Common myeloid progenitor, CD34-positive (primary cell): ENCODE results near the gene GID8.

Experiments
- CTCF ChIA-PET: fragments of 350-600 bp; sonication (Branson Sonifier 250); formaldehyde crosslinking; loops from one replicate; lab custom pipeline; 2021; ENCODE audit warnings: antibody characterized with exemption; lab: Charles Lee
- POLR2A ChIA-PET: fragments of 350-600 bp; sonication (Branson Sonifier 250); formaldehyde crosslinking; loops from one replicate; lab custom pipeline; 2021; ENCODE audit warnings: antibody characterized with exemption; lab: Charles Lee
- DNase-seq, 3 donors: peaks; one replicate each; pipeline versions ENCODE4 v3.0.0 to v3.0.0-alpha.2; 2013
- H3K27ac ChIP-seq, 2 experiments: 1 replicate in 1 of 2; 2 replicates in 1 of 2; pipeline ENCODE4 v1.7.0; 2013; ENCODE audit warnings: inconsistent platforms in 2 of 2, low read length in 2 of 2, mild to moderate bottlenecking in 2 of 2, low read depth in 1 of 2, moderate library complexity in 1 of 2; ENCODE audit not compliant: severe bottlenecking in 2 of 2, insufficient read depth in 1 of 2, poor library complexity in 1 of 2
- H3K27me3 ChIP-seq, 5 experiments: replicated peaks in 2 of 5; 1 replicate in 3 of 5; 2 replicates in 2 of 5; pipeline versions ENCODE4 v1.6.1 to v1.7.0; 2013; ENCODE audit warnings: low read length in 4 of 5, mild to moderate bottlenecking in 2 of 5, moderate library complexity in 2 of 5, inconsistent platforms in 1 of 5; ENCODE audit not compliant: insufficient read depth in 5 of 5, control insufficient read depth in 4 of 5
- H3K36me3 ChIP-seq, 4 experiments: 1 replicate in 2 of 4; 2 replicates in 2 of 4; pipeline versions ENCODE4 v1.6.1 to v1.7.0; 2013; ENCODE audit warnings: low read length in 3 of 4, control low read depth in 1 of 4, mild to moderate bottlenecking in 1 of 4; ENCODE audit not compliant: control insufficient read depth in 4 of 4, insufficient read depth in 4 of 4
- H3K4me1 ChIP-seq, 4 experiments: 1 replicate in 3 of 4; 2 replicates in 1 of 4; pipeline versions ENCODE4 v1.6.1 to v1.7.1; 2013; ENCODE audit warnings: low read length in 3 of 4, mild to moderate bottlenecking in 3 of 4, control low read depth in 1 of 4, inconsistent platforms in 1 of 4, moderate library complexity in 1 of 4; ENCODE audit not compliant: control insufficient read depth in 4 of 4, insufficient read depth in 4 of 4; ENCODE audit errors: control extremely low read depth in 1 of 4
- H3K4me3 ChIP-seq, 7 experiments: 1 replicate in 4 of 7; 2 replicates in 3 of 7; pipeline versions ENCODE4 v1.5.1 to v1.7.0; 2013; ENCODE audit warnings: mild to moderate bottlenecking in 7 of 7, low read length in 6 of 7, moderate library complexity in 6 of 7, inconsistent platforms in 2 of 7, low read depth in 2 of 7, control low read depth in 1 of 7; ENCODE audit not compliant: insufficient read depth in 4 of 7, control insufficient read depth in 1 of 7; ENCODE audit errors: extremely low read depth in 1 of 7
- H3K9me3 ChIP-seq, 5 experiments: 1 replicate in 4 of 5; 2 replicates in 1 of 5; pipeline versions ENCODE4 v1.6.1 to v1.7.1; 2013; ENCODE audit warnings: low read length in 4 of 5, mild to moderate bottlenecking in 2 of 5, inconsistent platforms in 1 of 5, low read depth in 1 of 5, moderate library complexity in 1 of 5; ENCODE audit not compliant: control insufficient read depth in 4 of 5, insufficient read depth in 2 of 5; ENCODE audit errors: control extremely low read depth in 1 of 5
- WGBS: methylation state at CpG from one replicate; pipeline ENCODE4 v1.1.5; 2013; ENCODE audit not compliant: insufficient coverage; 5-methylcytosine and 5-hydroxymethylcytosine counted together

GID8 gene

DNA sequence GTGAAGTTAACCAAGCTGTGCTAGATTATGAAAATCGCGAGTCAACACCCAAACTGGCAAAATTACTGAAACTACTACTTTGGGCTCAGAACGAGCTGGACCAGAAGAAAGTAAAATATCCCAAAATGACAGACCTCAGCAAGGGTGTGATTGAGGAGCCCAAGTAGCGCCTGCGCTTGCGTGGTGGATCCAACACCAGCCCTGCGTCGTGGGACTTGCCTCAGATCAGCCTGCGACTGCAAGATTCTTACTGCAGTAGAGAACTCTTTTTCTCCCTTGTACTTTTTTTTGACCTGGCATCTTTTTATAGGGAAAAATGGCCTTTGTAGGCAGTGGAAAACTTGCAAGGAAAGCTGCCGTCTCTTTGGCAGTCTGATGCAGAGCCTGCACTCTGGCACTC, 6.8 kb downstream of the GID8 start:
- CTCF ChIA-PET: interaction anchor here (2.3 kb wide), 1 partner anchor 10 kb away, joined by 6 read pairs; no protein-coding TSS in a partner anchor
- DNase-seq: no peak
- Histone ChIP-seq H3K9me3 (peaks cover 0 to 8% (median 4%) of the 10 kb centered on the region in 5 experiments), H3K36me3 (peaks cover 29 to 87% (median 76%) of the 10 kb centered on the region in 4 experiments), H3K27ac (no peak overlapping the region), H3K4me3 (no peak overlapping the region), H3K27me3 (no peaks in the 10 kb centered on the region), H3K4me1 (peaks cover 0 to 4% (median 2%) of the 10 kb centered on the region in 4 experiments)
- WGBS: 95% methylated on average over 10 of the region's 10 CpGs
- POLR2A ChIA-PET: no interaction called here

DNA sequence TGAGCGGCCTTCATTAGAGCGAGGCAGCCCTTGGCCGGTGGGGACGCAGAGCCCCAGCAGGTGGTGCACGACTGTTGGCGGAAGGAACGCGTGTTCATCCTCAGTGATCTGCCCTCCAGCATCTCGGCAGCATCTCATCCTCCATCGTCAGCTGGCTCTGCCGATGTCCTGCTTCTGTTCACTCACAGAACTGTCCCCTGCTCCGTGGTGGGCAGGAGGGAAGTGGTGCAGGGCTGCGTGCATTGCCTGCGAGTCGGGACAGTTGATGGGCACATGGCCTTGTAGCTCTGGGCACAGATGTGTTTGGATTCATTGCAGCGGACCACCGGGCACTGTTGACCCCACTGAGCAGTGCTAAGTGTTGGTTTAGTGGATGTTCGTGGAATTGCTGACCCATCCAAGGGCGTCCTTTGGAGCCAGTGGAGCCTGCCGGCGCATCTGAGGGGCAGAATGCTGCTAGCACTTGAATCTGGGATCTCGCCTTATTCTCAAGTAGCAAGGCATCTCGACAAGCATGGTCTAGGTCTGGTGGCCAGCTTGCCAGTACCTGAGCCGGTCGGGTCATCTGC, 7.9 kb downstream of the GID8 start:
- ChIA-PET CTCF (interaction anchor here (2.3 kb wide), 1 partner anchor 11 kb away, joined by 6 read pairs; no protein-coding TSS in a partner anchor), POLR2A (no interaction called here)
- peaks cover 28 to 90% (median 81%) of the 10 kb centered on the region in 4 experiments for H3K36me3 ChIP-seq
- 96% methylated on average over 25 of the region's 25 CpGs for WGBS
- H3K27ac ChIP-seq: no peak overlapping the region
- no peak for DNase-seq
- peaks cover 0 to under 1% (median 0%) of the 10 kb centered on the region in 4 experiments for H3K4me1 ChIP-seq
- no peaks in the 10 kb centered on the region for H3K27me3 ChIP-seq
- no peak overlapping the region for H3K4me3 ChIP-seq
- H3K9me3 ChIP-seq: peaks cover 0 to 9% (median 4%) of the 10 kb centered on the region in 5 experiments

DNA sequence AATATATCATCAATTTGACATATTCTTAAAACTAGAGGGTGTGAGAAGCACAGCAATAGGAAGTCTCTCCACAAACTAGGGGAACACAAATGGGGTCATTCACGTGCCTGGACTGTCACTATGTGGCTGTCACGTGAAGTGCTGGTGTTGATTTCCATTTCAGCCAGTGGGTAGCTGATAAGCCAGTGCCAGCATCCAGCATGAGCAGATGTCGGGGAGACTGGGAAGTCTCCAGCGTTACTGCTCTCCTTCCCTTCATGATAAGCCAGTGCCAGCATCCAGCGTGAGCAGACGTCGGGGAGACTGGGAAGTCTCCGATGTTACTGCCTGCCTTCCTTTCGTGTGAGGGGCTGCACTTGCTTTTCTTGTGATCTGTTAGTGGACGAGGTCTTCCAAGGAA, 9.0 kb downstream of the GID8 start:
- ChIA-PET CTCF (no interaction called here), POLR2A (interaction anchor here (0.7 kb wide), 1 partner anchor 420 kb away, joined by 4 read pairs; no protein-coding TSS in a partner anchor)
- Histone ChIP-seq H3K27ac (no peak overlapping the region), H3K36me3 (peaks cover 22 to 83% (median 74%) of the 10 kb centered on the region in 4 experiments), H3K27me3 (no peaks in the 10 kb centered on the region), H3K4me1 (peaks cover 0 to 9% (median 6%) of the 10 kb centered on the region in 4 experiments), H3K9me3 (peaks cover 0 to 9% (median 4%) of the 10 kb centered on the region in 5 experiments), H3K4me3 (no peak overlapping the region)
- WGBS: 97% methylated on average over 10 of the region's 10 CpGs
- no peak for DNase-seq

DNA sequence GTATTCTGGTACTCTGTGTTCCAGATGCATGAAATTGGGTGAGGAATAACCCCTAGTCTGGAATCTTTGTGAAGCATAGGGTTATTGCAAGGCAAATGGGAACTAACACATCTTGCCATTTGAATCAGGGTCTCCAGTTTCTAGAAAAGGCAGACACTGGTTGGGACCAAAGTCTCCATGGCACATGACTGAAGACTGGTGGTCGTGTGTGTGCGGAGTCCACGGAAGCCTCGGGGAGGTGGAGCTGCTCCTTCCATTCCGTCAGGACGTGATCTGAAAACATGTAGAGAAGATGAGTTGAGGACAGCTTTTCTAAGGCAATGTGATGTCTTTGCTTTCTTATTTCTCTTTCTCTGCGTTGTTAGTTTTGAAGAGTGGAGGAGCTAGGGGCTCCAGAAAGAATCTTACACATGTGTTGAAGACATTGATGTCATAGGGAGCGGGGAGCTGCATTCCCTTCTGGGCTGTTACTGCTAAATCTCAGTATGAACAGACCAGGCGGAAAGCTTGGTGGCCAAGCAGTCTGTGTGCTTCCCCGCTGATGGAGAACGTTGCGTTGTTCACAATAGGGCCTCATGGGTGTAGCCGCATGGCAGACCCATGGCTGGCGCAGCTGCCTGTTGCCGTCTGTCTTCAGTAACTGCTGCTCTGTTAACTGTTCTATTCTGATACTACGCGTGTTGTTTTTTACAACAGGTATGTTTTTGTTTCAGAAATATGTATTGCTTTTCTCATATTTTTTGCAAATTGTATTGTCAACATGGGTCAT, 9.8 kb downstream of the GID8 start:
- POLR2A ChIA-PET: interaction anchor here (1.7 kb wide), 1 partner anchor 10 kb away, joined by 5 read pairs; the partner anchor contains the start of gene GID8
- Histone ChIP-seq H3K9me3 (peaks cover 0 to 9% (median 4%) of the 10 kb centered on the region in 5 experiments), H3K36me3 (peaks cover 20 to 78% (median 68%) of the 10 kb centered on the region in 4 experiments), H3K4me1 (peaks cover 2 to 15% (median 13%) of the 10 kb centered on the region in 4 experiments), H3K27me3 (no peaks in the 10 kb centered on the region), H3K27ac (no peak overlapping the region), H3K4me3 (no peak overlapping the region)
- CTCF ChIA-PET: interaction anchor here (0.8 to 1.7 kb wide), 5 partner anchors 13 to 41 kb away, joined by 3 to 5 read pairs (median 4); partner anchors contain the start of gene DIDO1
- over 99% methylated on average over 16 of the region's 17 CpGs for WGBS
- DNase-seq: no peak

GRCh38 chr20:62949153-62949821, 11.3 kb downstream of the GID8 start:
- no peak overlapping the region for H3K27ac ChIP-seq
- no peak for DNase-seq
- peaks cover 0 to 9% (median 4%) of the 10 kb centered on the region in 5 experiments for H3K9me3 ChIP-seq
- ChIA-PET CTCF (interaction anchor here (0.8 to 2.1 kb wide), 11 partner anchors 15 to 62 kb away, joined by 3 to 6 read pairs (median 4); partner anchors contain the start of genes BHLHE23 and DIDO1), POLR2A (interaction anchor here (1.7 kb wide), 1 partner anchor 12 kb away, joined by 5 read pairs; the partner anchor contains the start of gene GID8)
- peaks cover 12 to 63% (median 54%) of the 10 kb centered on the region in 4 experiments for H3K36me3 ChIP-seq
- peaks cover 2 to 29% (median 26%) of the 10 kb centered on the region in 4 experiments for H3K4me1 ChIP-seq
- no peaks in the 10 kb centered on the region for H3K27me3 ChIP-seq
- H3K4me3 ChIP-seq: no peak overlapping the region
- WGBS: 100% methylated on average over 3 of the region's 6 CpGs

GRCh38 chr20:62949962-62950361, 12.0 kb downstream of the GID8 start:
- Histone ChIP-seq H3K36me3 (peaks cover 10 to 56% (median 47%) of the 10 kb centered on the region in 4 experiments), H3K27ac (no peak overlapping the region), H3K4me3 (no peak overlapping the region), H3K9me3 (peaks cover 0 to 9% (median 4%) of the 10 kb centered on the region in 5 experiments), H3K4me1 (peaks cover 2 to 36% (median 33%) of the 10 kb centered on the region in 4 experiments), H3K27me3 (no peaks in the 10 kb centered on the region)
- ChIA-PET CTCF (interaction anchor here (0.8 to 2.1 kb wide), 6 partner anchors 14 to 57 kb away, joined by 3 to 6 read pairs (median 4); partner anchors contain the start of gene BHLHE23), POLR2A (no interaction called here)
- DNase-seq: no peak
- 98% methylated on average over 10 of the region's 12 CpGs for WGBS
